H1 (cell line): ENCODE data around the gene TBC1D23. TPM values are rescaled to one million over a fixed set of nuclear protein-coding genes. Genes with fewer than 3 reads are reported as not detected.

Experiments used
- BCL11A ChIP-seq, 2 experiments: IDR thresholded peaks; one replicate each; pipeline ENCODE4 v1.6.1; 2011; ENCODE audit warnings: low read depth in 2 of 2, low read length in 2 of 2, mild to moderate bottlenecking in 2 of 2
- CHD1 ChIP-seq: IDR thresholded peaks from 2 replicates; pipeline ENCODE4 v1.6.1; 2012; ENCODE audit warnings: low read depth, low read length, improper control_type of control experiment
- EP300 ChIP-seq, 2 experiments: IDR thresholded peaks; 1 replicate in 1 of 2; 2 replicates in 1 of 2; pipeline ENCODE4 v1.6.1; 2011 to 2012; ENCODE audit warnings: low read depth in 2 of 2, low read length in 2 of 2, mild to moderate bottlenecking in 2 of 2, borderline replicate concordance in 1 of 2, inconsistent platforms in 1 of 2, moderate library complexity in 1 of 2
- MAFK ChIP-seq: IDR thresholded peaks from 2 replicates; pipeline ENCODE4 v1.6.1; 2012; ENCODE audit warnings: low read depth, mild to moderate bottlenecking, improper control_type of control experiment, low read length
- PHF8 ChIP-seq: fragments of 200-600 bp; sonication (generic); conservative IDR thresholded peaks from 2 replicates; pipeline ENCODE4 v1.7.1; 2012; ENCODE audit warnings: low read depth, mild to moderate bottlenecking, inconsistent platforms, low read length, moderate library complexity
- RXRA ChIP-seq: IDR thresholded peaks from 2 replicates; pipeline ENCODE4 v1.6.1; 2011; ENCODE audit warnings: low read depth, mild to moderate bottlenecking, low read length, moderate library complexity; ENCODE audit not compliant: insufficient read depth
- ZNF274 ChIP-seq: IDR thresholded peaks from 2 replicates; pipeline ENCODE4 v1.7.0; 2012; ENCODE audit warnings: low read length, borderline replicate concordance; ENCODE audit errors: extremely low read depth
- polyA plus RNA-seq, 7 experiments: library from polyadenylated mRNA; depleted of rRNA in 3 of 7; stranded (reverse) in 5 of 7; unstranded in 2 of 7; fragments of >200 nt in 5 of 7; fragments of 200-250 nt in 2 of 7; gene quantifications; 1 replicate in 5 of 7; 2 replicates in 1 of 7; 4 replicates in 1 of 7; pipeline versions ENCODE4 v1.2.1 to v1.2.3, GENCODE V29; 2011 to 2013; ENCODE audit warnings: missing spikeins in 2 of 7, mixed read lengths in 2 of 7
- total RNA-seq: library from RNA; stranded (reverse); fragmentation: NEBNext Ultra II Directional; extraction: Animal tissue kit (Norgen Biotek cat#: 25700); gene quantifications from 2 replicates; pipeline ENCODE4 v1.2.1, GENCODE V29; 2021

Gene TBC1D23
- total and polyA plus RNA-seq, 2 of the 8 experiments (the other 6 are each of a cell fraction or from before 2014, with no cell fraction given) = 6.4 to 29.3 TPM

GRCh38 chr3:100361897-100362296 lies 101.1 kb downstream of the TBC1D23 start (continued):
- TF ChIP-seq PHF8 (no peak), MAFK (no peak), EP300 (IDR thresholded peaks at IDR 0.05; ENCODE audit: borderline replicate concordance in 1 of 2, low read depth in 2 of 2, low read length in 2 of 2) (no peak), BCL11A (IDR thresholded peaks at IDR 0.05; ENCODE audit: low read depth in 2 of 2, low read length in 2 of 2) (no peak), ZNF274 (no peak), RXRA (no peak), CHD1 (no peak)
